ENCODE results near the gene TMEM213. TPM values are rescaled to one million over a fixed set of nuclear protein-coding genes. Genes with fewer than 3 reads are reported as not detected.

Gene TMEM213
- polyA plus RNA-seq, 1 experiment, result not detected

DNA sequence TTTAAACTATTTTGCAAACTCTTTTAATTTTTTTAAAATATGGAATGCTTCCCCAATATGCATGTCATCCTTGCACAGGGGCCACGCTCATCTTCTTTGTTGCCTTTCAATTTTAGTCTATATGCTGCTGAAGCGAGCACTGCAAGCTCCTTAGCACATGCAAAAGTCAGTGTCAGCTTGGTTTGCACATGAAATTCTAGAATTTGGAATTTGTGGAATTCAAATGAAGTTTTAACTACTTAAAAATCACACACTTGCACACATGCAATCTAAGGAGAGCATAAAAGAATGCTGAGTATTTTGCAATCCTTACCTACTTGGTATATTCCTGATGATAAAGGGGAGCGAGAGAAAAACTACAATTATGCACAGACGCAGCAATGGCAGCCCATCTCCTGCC is 78.5 kb downstream of the TMEM213 start:
- Histone ChIP-seq H3K4me3 (ENCODE audit: low read depth, low read length) (no peak overlapping the region), H3K27me3 (ENCODE audit: control insufficient read depth, insufficient read depth, low read length) (no peaks in the 10 kb centered on the region), H3K9me3 (ENCODE audit: control insufficient read depth, insufficient read depth, low read length) (no peaks in the 10 kb centered on the region), H3K27ac (ENCODE audit: low read depth, low read length) (peak overlapping the region; percentile 60)
- POLR2A ChIA-PET, result no interaction called here
- TF ChIP-seq, protein P1, sequence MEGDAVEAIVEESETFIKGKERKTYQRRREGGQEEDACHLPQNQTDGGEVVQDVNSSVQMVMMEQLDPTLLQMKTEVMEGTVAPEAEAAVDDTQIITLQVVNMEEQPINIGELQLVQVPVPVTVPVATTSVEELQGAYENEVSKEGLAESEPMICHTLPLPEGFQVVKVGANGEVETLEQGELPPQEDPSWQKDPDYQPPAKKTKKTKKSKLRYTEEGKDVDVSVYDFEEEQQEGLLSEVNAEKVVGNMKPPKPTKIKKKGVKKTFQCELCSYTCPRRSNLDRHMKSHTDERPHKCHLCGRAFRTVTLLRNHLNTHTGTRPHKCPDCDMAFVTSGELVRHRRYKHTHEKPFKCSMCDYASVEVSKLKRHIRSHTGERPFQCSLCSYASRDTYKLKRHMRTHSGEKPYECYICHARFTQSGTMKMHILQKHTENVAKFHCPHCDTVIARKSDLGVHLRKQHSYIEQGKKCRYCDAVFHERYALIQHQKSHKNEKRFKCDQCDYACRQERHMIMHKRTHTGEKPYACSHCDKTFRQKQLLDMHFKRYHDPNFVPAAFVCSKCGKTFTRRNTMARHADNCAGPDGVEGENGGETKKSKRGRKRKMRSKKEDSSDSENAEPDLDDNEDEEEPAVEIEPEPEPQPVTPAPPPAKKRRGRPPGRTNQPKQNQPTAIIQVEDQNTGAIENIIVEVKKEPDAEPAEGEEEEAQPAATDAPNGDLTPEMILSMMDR (IDR thresholded peaks at IDR 0.05; ENCODE audit: low read depth, low read length), result no peak
- DNase-seq (ENCODE audit: low read depth, low spot score), result no peak
- CTCF ChIA-PET, result interaction anchor here (1.4 to 5.3 kb wide), 2 partner anchors 10 to 198 kb away, joined by 5 to 59 read pairs; no protein-coding TSS in a partner anchor

- TF ChIP-seq, protein P1 (IDR thresholded peaks at IDR 0.05; ENCODE audit: low read depth, low read length), result no peak
- Histone ChIP-seq H3K9me3 (ENCODE audit: control insufficient read depth, insufficient read depth, low read length) (no peaks in the 10 kb centered on the region), H3K4me3 (ENCODE audit: low read depth, low read length) (no peak overlapping the region), H3K27ac (ENCODE audit: low read depth, low read length) (no peak overlapping the region), H3K27me3 (ENCODE audit: control insufficient read depth, insufficient read depth, low read length) (no peaks in the 10 kb centered on the region)
- ChIA-PET POLR2A (no interaction called here), CTCF (interaction anchor here (0.7 to 5.3 kb wide), 3 partner anchors 8 to 197 kb away, joined by 3 to 59 read pairs (median 6); no protein-coding TSS in a partner anchor)
- no peak for DNase-seq (ENCODE audit: low read depth, low spot score)
Measured at GRCh38 chr7:138878051-138878450, 80.3 kb downstream of the TMEM213 start.

- POLR2A ChIA-PET, result no interaction called here
- no peak overlapping the region for H3K4me3 ChIP-seq (ENCODE audit: low read depth, low read length)
- H3K27me3 ChIP-seq (ENCODE audit: control insufficient read depth, insufficient read depth, low read length), result no peaks in the 10 kb centered on the region
- CTCF ChIA-PET, result no interaction called here
- no peak overlapping the region for H3K27ac ChIP-seq (ENCODE audit: low read depth, low read length)
- DNase-seq (ENCODE audit: low read depth, low spot score), result no peak
- TF ChIP-seq, protein P1 (IDR thresholded peaks at IDR 0.05; ENCODE audit: low read depth, low read length), result no peak
- H3K9me3 ChIP-seq (ENCODE audit: control insufficient read depth, insufficient read depth, low read length), result no peaks in the 10 kb centered on the region
Measured at GRCh38 chr7:138878856-138879255, 81.1 kb downstream of the TMEM213 start.

GRCh38 chr7:138879356-138879755 is 81.6 kb downstream of the TMEM213 start:
- ChIA-PET POLR2A (no interaction called here), CTCF (interaction anchor here (1.3 kb wide), 1 partner anchor 10 kb away, joined by 3 read pairs; no protein-coding TSS in a partner anchor)
- TF ChIP-seq, protein P1 (IDR thresholded peaks at IDR 0.05; ENCODE audit: low read depth, low read length), result no peak
- Histone ChIP-seq H3K4me3 (ENCODE audit: low read depth, low read length) (no peak overlapping the region), H3K9me3 (ENCODE audit: control insufficient read depth, insufficient read depth, low read length) (no peaks in the 10 kb centered on the region), H3K27me3 (ENCODE audit: control insufficient read depth, insufficient read depth, low read length) (no peaks in the 10 kb centered on the region), H3K27ac (ENCODE audit: low read depth, low read length) (no peak overlapping the region)
- DNase-seq (ENCODE audit: low read depth, low spot score), result no peak

- Histone ChIP-seq H3K4me3 (ENCODE audit: low read depth, low read length) (no peak overlapping the region), H3K27ac (ENCODE audit: low read depth, low read length) (no peak overlapping the region), H3K27me3 (ENCODE audit: control insufficient read depth, insufficient read depth, low read length) (no peaks in the 10 kb centered on the region), H3K9me3 (ENCODE audit: control insufficient read depth, insufficient read depth, low read length) (no peaks in the 10 kb centered on the region)
- DNase-seq (ENCODE audit: low read depth, low spot score), result no peak
- TF ChIP-seq, protein P1 (IDR thresholded peaks at IDR 0.05; ENCODE audit: low read depth, low read length), result no peak
- POLR2A ChIA-PET, result no interaction called here
- CTCF ChIA-PET, result interaction anchor here (1.3 kb wide), 1 partner anchor 8 kb away, joined by 3 read pairs; no protein-coding TSS in a partner anchor
Measured at GRCh38 chr7:138880881-138881578, 83.2 kb downstream of the TMEM213 start.
